G401.6 (cell line): ENCODE results near the gene KLHL22.
"Not testable (repeated sequence)": the region's sequence is repeated elsewhere in the genome, so short reads cannot be mapped to it uniquely, and the experiment has no call there.

ENCODE experiments used
- FAIRE-seq: peaks from 2 replicates; lab custom pipeline; 2012; peaks lifted over from hg19 to GRCh38; lab: Jason Lieb, UNC

KLHL22 gene

DNA sequence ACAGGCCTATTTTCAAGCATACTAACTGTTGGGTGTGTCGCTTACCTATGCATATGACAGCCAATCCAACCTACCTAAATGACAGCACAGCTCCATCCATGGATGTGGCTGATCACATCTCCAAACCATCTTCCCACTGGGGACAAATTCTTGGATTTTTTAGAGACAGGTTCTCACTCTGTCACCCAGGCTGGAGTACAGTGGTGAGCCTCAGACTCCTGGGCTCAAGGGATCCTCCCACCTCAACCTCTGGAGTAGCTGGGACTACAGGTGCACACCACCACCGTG, 76.0 kb downstream of the KLHL22 start:
- FAIRE-seq: no peak

DNA sequence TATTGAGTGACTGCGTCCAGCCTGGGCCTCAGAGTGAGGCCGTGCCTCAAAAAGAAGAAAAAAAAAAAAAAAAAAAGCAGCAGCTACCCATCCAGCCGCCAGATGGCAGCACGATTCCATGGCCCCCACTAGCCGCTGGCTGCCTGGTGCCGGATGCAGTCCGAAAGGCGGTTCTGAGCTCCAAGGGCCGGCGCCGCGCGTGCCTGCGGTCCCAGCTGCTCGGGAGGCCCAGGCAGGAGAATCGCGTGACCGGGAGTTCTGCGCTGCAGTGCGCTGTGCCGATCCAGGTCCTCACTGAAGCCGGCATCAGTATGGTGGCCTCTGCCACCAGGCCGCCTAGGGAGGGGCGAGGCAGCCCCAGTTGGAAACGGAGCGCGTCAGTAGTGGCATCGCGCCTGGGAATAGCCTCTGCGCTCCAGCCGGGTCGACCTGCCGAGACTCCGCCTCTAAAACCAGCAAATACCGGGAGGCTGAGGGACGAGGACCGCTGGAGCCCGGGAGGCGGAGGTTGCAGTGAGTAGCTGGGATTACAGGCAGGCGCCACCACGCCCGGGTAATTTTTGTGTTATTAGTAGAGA, 77.3 kb downstream of the KLHL22 start:
- FAIRE-seq: peak; percentile 25

DNA sequence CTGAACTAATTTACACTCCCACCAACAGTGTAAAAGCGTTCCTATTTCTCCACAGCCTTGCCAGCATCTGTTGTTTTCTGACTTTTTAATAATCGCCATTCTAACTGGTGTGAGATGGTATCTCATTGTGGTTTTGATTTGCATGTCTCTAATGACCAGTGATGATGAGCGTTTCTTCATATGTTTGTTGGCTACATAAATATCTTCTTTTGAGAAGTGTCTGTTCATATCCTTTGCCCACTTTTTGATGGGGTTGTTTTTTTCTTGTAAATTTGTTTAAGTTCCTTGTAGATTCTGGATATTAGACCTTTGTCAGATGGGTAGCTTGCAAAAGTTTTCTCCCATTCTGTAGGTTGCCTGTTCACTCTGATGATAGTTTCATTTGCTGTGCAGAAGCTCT, 79.9 kb downstream of the KLHL22 start:
- FAIRE-seq: not testable (repeated sequence)

DNA sequence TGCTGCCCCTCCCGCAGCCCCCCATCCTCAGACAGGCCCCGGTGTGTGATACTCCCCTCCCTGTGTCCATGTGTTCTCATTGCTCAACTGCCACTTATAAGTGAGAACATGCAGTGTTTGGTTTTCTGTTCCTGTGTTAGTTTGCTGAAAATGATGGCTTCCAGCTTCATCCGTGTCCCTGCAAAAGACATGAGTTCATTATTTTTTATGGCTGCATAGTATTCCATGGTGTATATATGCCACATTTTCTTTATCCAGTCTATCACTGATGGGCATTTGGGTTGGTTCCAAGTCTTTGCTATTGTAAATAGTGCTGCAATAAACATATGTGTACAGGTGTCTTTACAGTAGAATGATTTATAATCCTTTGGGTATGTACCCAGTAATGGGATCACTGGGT, 80.4 kb downstream of the KLHL22 start:
- FAIRE-seq: not testable (repeated sequence)

DNA sequence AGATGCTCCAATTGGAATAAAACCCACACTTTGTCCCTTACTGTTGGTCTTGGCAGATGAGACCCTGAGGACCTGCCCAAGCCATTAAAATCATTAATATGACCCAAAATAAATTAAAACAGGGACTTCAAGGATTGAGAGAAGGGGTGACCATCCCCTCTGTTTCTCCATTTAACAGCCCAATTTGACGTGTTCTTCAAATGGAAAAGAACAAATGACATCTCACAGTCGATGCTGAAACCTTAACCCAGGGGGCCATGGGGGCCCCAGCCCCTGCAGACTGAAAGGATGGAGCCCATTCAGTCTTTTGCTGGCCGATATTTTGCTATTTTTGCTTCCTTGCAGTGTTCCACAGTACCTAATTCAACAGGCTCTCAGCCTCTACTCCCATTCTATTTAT, 81.1 kb downstream of the KLHL22 start:
- FAIRE-seq: no peak

DNA sequence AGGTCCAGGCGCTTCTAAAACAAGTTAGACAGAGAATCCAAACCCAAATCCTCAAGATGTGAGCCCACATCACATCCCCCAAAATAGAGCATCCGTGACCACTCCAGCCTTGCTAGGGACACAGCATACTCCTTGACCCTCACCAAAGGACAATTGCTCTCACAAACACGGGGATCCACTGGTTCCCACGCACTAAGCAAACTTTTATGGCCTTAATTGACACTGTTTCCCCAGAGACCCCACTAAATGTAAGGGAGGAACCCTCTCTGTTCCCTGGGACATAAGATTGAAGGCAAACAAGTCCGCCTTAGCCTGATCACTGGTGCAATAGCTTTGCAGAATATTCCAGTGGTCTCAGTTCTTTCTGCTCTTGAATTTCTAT, 81.5 kb downstream of the KLHL22 start:
- no peak for FAIRE-seq

DNA sequence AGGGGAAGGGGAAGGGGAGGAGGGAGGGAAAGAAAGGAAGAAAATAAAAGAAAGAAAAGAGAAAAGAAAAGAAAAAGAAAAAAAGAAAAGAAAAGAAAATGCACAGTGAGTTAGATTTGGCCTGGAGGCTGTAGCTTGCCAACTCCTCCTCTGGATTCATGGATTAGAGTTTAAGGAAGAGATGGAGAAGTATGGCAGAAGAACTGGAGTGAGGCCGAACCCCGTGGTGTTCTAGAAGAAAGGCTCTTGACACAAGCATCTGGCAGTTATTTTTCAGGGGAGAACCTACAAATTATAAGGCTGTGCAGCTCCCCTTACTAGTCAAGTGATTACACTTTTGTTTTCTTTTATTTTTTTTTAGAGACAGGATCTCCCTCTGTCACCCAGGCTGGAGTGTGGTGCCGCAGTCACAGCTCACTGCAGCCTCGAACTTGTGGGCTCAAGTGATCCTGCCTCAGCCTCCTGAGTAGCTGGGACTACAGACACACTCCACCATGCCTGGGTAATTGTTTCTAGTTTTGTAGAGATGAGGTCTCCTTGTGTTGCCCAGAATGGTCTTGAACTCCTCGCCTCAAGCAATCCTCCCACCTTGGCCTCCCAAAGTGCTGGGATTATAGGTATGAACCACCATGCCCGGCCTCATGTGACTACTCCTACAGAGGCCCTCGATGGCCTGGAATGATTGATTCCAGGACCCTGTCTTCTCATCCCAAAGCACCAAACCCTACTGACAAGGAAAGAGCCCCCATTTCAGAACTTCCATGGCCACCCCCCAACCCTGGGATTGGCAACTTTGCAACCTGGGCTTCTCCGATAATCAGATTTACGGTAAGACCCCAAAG, 82.2 kb downstream of the KLHL22 start:
- FAIRE-seq: no peak

DNA sequence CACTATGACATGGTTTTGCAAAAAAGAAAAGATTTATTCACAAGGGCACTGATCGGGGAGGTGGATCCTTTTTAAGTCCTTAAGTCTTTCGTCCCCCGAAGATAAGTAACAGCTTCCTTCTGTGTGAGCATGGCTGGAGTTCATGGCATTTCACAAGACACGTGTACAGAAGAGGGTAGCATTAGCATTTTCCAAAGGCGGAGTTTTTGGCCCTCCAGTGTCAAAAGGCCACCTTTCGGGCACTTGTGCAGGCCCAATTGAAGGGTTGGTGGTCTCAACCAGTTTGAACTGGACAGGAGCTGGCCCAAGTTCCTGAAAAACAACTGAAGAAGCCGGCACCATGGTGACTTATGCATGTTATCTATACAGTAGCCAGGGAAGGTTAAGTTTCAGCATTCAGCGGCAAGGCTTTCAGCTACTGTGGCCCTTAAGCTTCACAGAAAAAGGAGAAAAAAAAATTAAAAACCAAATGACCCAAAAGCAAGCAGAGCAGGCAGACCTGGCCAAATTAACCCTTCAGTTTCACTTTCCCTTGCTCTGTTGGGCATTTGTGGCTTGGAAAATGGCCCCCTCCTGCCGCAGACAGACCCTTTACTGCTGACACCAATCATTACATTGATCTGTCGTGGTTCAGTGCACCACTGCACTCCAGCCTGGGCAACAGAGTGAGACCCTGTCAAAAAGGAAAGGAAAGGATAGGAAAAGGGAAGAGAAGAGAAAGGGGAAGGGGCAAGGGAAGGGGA, 83.0 kb downstream of the KLHL22 start:
- no peak for FAIRE-seq

DNA sequence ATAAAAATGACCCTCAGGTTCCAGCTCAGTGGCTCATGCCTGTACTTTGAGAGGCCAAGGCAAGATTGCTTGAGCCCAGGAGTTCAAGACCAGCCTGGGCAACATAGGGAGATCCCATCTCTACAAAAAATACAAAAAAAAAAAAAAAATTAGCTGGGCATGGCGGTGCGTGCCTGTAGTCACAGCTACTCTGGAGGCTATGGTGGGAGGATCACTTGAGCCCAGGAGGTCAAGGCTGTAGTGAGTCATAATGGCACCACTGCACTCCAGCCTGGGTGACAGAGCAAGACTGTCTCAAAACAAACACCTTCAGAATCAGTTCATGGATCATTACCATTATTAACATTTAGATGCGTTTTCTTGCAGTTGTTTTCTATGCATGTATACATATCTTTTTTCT, 86.2 kb downstream of the KLHL22 start:
- FAIRE-seq: not testable (repeated sequence)

DNA sequence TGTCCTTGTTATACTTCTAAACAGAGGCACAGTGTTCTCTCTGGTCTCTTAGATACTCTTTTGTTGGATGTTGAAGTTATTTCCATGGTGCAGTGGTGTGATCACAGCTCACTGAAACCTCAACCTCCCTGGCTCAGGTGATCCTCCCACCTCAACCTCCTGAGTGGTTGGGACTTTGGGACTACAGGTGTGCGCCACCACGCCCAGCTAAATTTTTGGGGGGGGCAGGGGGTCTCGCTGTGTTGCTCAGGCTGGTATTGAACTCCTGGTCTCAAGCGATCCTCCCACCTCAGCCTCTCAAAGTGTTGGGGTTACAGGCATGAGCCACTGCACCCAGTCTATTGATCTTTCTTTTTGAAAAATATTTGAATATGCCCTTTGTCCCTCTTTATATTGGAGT, 86.7 kb downstream of the KLHL22 start:
- FAIRE-seq: no peak

DNA sequence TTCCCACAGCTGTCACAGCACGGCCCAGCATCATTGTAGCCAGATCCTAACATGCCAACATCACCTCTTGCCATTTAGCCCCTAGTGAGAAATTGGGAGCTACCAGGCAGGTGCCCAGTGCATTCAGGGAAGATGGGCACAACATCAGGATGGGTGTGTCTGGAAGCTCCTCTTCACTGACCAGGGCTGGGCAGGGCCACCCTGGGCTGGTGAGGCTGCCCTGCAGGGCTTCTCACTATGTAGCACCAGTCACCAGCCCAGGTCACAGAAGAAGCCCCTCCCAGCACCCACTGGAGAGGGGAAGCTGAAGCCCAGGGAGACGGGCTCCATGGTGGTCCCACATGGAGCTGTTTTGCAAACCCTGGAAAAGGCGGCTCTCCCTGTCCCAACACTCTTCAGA, 87.8 kb downstream of the KLHL22 start:
- no peak for FAIRE-seq

DNA sequence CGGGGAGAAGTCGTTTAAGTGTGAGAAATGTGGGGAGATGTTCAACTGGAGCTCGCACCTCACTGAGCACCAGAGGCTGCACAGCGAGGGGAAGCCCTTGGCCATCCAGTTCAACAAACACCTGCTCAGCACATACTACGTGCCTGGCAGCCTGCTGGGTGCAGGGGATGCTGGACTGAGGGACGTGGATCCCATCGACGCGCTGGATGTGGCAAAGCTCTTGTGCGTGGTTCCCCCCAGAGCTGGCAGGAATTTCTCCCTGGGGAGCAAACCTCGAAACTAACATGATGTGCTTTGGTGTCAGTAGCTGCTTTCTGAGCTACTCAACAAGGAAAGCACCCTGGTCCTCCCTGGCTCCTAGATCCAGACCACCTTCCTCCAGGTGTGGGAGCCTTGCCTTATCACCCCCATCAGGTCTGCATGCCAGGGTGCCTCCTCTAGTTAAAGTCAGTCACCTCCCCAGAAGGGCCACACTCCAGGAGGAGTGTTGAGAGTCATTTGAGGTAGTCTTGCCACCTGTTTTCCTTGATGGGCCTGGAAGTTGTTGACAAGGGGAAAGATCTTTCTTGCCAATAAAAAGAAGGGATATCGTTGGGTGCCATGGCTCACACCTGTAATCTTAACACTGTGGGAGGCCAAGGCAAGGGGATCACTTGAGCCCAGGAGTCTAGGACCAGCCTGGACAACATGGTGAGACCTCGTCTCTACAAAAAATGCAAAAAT, 88.7 kb downstream of the KLHL22 start:
- FAIRE-seq: no peak

DNA sequence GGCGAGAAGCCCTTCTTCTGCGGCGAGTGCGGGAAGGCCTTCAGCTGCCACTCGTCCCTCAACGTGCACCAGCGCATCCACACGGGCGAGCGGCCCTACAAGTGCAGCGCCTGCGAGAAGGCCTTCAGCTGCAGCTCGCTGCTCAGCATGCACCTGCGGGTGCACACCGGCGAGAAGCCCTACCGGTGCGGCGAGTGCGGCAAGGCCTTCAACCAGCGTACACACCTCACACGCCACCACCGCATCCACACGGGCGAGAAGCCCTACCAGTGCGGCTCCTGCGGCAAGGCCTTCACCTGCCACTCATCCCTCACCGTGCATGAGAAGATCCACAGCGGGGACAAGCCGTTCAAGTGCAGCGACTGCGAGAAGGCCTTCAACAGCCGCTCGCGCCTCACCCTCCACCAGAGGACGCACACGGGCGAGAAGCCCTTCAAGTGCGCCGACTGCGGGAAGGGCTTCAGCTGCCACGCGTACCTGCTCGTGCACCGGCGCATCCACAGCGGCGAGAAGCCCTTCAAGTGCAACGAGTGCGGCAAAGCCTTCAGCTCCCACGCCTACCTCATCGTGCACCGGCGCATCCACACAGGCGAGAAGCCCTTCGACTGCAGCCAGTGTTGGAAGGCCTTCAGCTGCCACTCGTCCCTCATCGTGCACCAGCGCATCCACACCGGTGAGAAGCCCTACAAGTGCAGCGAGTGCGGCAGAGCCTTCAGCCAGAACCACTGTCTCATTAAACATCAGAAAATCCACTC, 89.5 kb downstream of the KLHL22 start:
- FAIRE-seq: no peak

DNA sequence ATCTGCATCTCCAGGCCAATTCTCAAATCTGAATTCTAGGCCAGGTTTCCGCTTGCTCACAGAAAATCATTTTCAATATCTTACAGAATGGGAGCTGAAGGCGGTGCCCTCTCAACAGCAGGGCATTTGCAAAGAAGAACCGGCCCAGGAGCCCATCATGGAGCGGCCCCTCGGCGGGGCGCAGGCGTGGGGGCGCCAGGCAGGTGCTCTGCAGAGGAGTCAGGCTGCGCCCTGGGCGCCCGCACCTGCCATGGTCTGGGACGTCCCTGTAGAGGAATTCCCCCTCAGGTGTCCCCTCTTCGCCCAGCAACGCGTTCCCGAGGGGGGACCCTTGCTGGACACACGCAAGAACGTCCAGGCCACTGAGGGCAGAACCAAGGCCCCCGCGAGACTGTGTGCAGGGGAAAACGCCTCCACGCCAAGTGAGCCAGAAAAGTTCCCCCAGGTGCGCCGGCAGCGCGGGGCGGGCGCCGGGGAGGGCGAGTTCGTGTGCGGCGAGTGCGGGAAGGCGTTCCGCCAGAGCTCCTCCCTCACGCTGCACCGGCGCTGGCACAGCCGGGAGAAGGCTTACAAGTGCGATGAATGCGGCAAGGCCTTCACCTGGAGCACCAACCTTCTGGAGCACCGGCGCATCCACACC, 90.2 kb downstream of the KLHL22 start:
- FAIRE-seq: no peak

DNA sequence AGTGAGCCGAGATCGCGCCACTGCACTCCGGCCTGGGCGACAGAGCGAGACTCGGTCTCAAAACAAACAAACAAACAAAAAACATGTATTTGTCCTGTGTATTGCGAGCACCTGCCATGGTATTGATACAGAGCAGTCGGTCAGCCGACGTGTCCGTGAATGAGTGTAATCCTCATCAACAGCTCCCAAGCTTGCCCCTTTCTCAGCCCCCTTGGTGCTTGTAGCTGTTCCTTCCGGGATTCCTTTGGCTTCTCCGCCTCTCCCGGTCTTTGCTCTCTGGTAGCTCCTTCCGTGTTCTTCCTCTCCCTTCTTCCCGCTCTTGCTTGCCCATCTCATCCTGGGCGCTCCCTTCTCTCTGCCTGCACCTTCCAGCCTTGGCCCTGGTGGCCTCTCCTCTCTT, 90.7 kb downstream of the KLHL22 start:
- no peak for FAIRE-seq

DNA sequence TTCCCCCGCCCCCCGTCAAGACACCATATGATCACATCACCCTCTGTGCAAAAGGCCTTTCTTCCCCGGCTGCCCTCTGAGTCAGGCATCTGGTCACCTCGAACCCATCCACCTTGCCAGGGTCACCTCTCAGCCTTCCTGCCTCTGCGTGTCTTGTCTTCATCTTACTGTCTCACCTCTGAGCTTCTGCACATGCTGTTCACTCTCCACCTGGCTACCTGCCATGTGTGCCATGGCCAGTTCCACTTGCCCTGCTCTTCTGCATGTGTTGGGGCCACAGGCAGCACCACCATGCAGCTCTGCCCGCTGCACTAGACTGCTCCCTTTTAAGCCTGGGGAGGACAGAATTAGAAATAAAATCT, 91.8 kb downstream of the KLHL22 start:
- no peak for FAIRE-seq

DNA sequence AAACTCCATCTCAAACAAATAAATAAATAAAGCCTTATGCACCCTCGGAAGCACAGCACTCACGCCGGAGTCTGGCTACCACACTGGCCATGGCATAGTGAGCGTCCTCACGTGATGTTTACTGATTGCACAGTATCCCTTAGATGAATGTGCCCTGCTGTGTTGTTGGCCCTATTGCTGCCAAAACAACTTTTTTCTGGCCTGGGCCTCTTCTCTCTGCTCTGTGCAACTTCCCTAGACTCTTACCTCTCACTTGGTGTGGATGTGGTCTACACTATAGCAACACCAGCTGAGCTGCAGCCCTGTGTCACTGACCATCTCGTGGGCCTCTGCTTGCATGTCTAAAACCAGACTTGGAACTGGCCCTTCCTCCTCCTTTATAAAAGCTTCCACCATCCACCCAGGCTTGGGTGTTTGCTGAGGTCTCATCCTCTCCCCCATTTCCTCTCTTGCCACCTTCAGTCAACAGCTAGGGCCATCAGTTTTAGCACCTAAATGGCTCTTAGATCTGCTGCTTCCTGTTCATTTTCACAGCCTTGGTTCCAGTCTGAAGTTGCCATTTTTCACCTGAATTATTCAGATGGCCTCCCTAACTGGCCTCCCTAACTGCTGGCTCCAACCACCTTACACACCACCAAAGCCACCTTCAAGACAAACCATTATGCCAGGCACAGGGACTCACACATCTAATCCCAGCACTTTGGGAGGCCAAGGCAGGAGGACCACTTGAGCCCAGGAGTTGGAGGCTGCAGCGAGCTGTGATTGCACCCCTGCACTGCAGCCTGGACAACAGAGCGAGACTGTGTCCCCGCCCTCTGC, 92.4 kb downstream of the KLHL22 start:
- no peak for FAIRE-seq

DNA sequence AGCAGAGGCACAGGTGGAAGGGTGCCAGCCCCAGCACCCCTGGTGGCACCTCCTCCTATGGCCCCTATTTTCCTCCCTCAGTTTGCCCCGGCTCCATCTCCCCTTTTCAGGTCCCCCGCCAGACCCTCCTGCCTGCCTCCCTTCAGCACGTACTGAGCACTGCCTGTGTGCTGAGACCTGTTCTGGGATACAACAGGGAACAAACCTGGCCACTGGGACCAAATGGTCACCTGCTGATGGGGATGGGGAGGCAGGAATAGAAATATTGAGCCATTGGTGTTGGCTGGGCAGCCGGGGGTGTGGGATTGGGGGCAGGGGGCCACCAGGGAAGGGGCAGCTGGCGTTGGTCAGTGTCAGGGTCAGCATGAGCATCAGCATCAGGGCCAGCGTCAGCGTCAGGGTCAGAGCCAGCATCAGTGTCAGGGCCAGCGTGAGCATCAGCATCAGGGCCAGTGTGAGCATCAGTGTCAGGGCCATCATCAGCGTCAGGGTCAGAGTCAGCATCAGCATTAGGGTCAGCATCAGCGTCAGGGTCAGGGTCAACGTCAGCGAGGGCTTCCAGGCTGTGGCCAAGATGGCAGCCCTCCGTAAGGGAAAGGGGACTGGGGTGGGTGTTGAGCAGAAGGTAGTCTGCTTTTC, 94.1 kb downstream of the KLHL22 start:
- no peak for FAIRE-seq

DNA sequence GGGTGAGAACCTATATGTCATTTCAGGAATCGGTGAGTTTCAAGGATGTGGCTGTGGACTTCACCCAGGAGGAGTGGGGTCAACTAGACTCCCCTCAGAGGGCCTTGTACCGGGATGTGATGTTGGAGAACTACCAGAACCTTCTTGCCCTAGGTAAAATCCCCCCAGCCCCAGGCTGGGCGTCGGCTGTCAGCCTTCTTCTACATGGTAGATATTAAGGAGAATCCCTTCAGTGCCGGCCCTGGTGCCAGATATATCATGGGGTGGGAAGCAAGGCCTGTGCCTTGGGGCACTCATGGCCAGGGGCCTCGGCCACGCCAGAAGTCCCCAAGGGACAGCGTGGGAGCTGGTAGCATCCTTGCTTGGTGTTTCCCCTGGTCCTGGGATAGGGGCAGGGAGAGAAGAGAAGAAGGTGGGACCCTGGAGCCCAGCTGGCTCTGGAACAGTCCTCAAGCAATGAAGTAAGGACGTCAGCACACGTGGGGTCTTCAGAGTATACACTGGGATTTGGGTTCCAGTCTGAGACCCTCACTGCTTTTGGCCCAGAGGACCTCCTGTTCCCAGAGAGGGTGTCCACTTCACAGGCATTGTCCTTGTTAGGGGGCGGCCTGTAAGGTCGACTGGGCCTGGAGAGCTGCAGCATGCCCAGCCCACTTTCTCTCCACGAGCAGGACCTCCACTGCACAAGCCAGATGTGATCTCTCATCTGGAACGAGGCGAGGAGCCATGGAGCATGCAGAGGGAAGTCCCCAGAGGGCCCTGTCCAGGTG, 94.8 kb downstream of the KLHL22 start:
- FAIRE-seq: no peak
